22Rv1 (cell line): ENCODE measurements around the gene COL12A1.

Experiments
- ZFX ChIP-seq: fragments of 450-650 bp; IDR thresholded peaks from 2 replicates; pipeline ENCODE4 v1.6.1; 2017; ENCODE audit warnings: antibody characterized with exemption, borderline replicate concordance
- TF ChIP-seq, protein P1 (sequence below): fragments of 450-650 bp; IDR thresholded peaks from 2 replicates; pipeline ENCODE4 v1.5.1; 2017; ENCODE audit warnings: mild to moderate bottlenecking

DNA sequence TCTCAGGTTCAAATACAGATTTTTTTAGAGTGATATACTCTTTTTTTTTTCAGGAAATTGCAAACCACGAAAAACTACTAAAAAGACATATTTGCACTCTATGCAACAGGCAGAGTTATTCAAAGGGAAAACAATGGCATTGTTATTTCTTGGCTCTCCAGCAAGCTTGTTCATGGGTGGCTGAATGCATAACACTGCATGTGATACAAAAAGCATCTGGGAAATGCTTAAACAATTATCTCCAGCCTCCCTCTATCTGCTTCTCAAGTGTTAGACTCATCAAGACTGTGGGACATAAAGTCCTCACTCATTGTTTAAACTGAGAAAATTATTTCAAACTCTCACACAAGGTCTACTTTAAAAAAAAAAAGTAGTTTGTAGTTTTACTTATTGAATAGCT, 7.3 kb upstream of the COL12A1 start:
- TF ChIP-seq, protein P1, sequence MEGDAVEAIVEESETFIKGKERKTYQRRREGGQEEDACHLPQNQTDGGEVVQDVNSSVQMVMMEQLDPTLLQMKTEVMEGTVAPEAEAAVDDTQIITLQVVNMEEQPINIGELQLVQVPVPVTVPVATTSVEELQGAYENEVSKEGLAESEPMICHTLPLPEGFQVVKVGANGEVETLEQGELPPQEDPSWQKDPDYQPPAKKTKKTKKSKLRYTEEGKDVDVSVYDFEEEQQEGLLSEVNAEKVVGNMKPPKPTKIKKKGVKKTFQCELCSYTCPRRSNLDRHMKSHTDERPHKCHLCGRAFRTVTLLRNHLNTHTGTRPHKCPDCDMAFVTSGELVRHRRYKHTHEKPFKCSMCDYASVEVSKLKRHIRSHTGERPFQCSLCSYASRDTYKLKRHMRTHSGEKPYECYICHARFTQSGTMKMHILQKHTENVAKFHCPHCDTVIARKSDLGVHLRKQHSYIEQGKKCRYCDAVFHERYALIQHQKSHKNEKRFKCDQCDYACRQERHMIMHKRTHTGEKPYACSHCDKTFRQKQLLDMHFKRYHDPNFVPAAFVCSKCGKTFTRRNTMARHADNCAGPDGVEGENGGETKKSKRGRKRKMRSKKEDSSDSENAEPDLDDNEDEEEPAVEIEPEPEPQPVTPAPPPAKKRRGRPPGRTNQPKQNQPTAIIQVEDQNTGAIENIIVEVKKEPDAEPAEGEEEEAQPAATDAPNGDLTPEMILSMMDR: no peak
- TF ChIP-seq ZFX: no peak
